HL-60 (cell line): ENCODE measurements around the gene ADCY1.

ENCODE experiments used
- DNase-seq, 2 experiments: peaks; one replicate each; pipeline ENCODE4 v3.0.0-alpha.2; 2010 to 2020; ENCODE audit warnings: low read depth in 1 of 2, low spot score in 1 of 2
- H3K27ac ChIP-seq: fragments of 250-450 bp; sonication (Bioruptor Pico); replicated peaks from 2 replicates; pipeline ENCODE4 v1.5.1; 2020; ENCODE audit warnings: mild to moderate bottlenecking, moderate library complexity
- H3K27me3 ChIP-seq: fragments of 250-450 bp; sonication (Bioruptor Pico); 2 replicates; pipeline ENCODE4 v1.5.1; 2021; ENCODE audit warnings: mild to moderate bottlenecking, moderate library complexity; ENCODE audit not compliant: insufficient read depth, poor library complexity, severe bottlenecking
- H3K4me3 ChIP-seq: replicated peaks from 2 replicates; pipeline ENCODE4 v1.5.1; 2011; ENCODE audit warnings: mild to moderate bottlenecking, control low read depth, low read length; ENCODE audit not compliant: insufficient read depth
- CTCF ChIP-seq: IDR thresholded peaks from one replicate; pipeline ENCODE4 v1.5.1; 2011; ENCODE audit warnings: low read length, control low read depth, inconsistent platforms; ENCODE audit not compliant: insufficient read depth
- GABPA ChIP-seq: IDR thresholded peaks from 2 replicates; pipeline ENCODE4 v1.6.1; 2012; ENCODE audit warnings: low read depth
- POLR2AphosphoS5 ChIP-seq: IDR thresholded peaks from 2 replicates; pipeline ENCODE4 v1.6.1; 2012; ENCODE audit warnings: low read depth
- SPI1 ChIP-seq: IDR thresholded peaks from 2 replicates; pipeline ENCODE4 v1.6.1; 2012; ENCODE audit warnings: low read depth, mild to moderate bottlenecking, borderline replicate concordance
- TF ChIP-seq, protein P1 (sequence below): IDR thresholded peaks from 2 replicates; pipeline ENCODE4 v1.6.1; 2012; ENCODE audit warnings: low read depth; ENCODE audit not compliant: insufficient replicate concordance

The ADCY1 gene

DNA sequence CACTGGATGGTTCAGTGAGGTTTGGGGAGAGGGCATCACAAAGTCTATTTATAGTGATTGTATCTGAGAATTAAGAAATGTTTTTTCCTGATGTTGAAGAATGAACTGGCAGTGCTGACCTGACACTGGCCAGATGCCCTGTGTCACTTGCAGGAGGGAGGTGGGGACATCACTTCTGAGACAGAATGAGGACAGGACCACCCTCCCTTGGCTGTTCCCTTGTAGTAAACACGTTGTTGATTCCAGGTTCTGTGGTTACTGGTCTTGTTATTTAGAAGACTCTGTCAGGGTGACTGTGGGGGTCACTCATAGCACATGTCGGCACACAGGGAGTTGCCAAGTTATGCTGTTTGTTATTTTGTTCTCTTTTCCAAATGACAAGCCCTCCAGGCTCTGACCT lies 126.4 kb downstream of the ADCY1 start:
- TF ChIP-seq POLR2AphosphoS5: no peak
- DNase-seq: no peak
- no peaks in the 10 kb centered on the region for H3K27me3 ChIP-seq
- no peak overlapping the region for H3K4me3 ChIP-seq
- H3K27ac ChIP-seq: no peak overlapping the region

DNA sequence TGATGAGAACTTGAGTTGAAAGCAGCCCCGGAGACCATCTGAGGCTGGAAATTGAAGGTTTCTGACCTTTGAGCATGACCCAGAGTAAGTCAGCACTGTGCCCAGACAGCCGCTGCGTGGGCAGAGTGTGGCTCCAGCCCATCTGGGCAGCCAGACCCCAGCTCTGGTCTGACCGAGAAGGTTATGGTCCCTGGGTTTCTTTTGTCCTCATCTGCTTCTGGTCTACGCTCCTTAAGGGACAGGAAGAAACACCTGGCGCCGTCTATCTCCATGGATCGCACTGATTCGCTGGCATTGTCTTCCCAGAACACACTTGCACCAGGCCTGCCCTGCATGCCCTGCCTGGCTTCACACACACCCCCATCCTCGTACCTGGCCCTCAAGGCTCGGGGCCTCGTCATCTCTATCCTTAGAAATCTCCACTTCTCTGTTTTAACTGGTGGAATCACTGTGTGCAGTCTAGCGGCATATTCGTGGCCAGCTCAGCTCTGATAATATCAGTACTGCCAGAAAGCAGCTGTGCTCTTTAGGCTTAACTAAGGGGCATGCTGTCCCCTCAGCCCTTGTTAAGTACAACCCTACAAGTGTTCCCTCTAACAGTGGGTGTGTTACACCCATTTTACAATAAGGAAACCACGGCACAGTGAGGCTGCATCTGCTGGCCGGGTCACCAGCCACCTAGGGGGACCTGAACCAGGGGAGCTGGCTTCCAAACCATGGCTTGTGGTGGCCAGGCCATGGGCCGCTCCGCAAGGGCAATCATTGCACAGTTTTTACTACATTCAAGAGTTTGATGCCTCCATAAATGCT lies 127.7 kb downstream of the ADCY1 start:
- Histone ChIP-seq H3K4me3 (no peak overlapping the region), H3K27me3 (no peaks in the 10 kb centered on the region), H3K27ac (no peak overlapping the region)
- no peak for DNase-seq
- TF ChIP-seq CTCF (no peak), GABPA (no peak), SPI1 (no peak)
- TF ChIP-seq, protein P1, sequence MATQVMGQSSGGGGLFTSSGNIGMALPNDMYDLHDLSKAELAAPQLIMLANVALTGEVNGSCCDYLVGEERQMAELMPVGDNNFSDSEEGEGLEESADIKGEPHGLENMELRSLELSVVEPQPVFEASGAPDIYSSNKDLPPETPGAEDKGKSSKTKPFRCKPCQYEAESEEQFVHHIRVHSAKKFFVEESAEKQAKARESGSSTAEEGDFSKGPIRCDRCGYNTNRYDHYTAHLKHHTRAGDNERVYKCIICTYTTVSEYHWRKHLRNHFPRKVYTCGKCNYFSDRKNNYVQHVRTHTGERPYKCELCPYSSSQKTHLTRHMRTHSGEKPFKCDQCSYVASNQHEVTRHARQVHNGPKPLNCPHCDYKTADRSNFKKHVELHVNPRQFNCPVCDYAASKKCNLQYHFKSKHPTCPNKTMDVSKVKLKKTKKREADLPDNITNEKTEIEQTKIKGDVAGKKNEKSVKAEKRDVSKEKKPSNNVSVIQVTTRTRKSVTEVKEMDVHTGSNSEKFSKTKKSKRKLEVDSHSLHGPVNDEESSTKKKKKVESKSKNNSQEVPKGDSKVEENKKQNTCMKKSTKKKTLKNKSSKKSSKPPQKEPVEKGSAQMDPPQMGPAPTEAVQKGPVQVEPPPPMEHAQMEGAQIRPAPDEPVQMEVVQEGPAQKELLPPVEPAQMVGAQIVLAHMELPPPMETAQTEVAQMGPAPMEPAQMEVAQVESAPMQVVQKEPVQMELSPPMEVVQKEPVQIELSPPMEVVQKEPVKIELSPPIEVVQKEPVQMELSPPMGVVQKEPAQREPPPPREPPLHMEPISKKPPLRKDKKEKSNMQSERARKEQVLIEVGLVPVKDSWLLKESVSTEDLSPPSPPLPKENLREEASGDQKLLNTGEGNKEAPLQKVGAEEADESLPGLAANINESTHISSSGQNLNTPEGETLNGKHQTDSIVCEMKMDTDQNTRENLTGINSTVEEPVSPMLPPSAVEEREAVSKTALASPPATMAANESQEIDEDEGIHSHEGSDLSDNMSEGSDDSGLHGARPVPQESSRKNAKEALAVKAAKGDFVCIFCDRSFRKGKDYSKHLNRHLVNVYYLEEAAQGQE: no peak

GRCh38 chr7:45702751-45703150 lies 128.6 kb downstream of the ADCY1 start:
- TF ChIP-seq CTCF: no peak
- no peak for TF ChIP-seq SPI1
- TF ChIP-seq POLR2AphosphoS5: no peak
- TF ChIP-seq GABPA: no peak
- TF ChIP-seq, protein P1: no peak

GRCh38 chr7:45703373-45703821 lies 129.2 kb downstream of the ADCY1 start:
- Histone ChIP-seq H3K27me3 (no peaks in the 10 kb centered on the region), H3K4me3 (no peak overlapping the region), H3K27ac (no peak overlapping the region)
- DNase-seq: no peak
- no peak for TF ChIP-seq POLR2AphosphoS5
- TF ChIP-seq GABPA: no peak
- no peak for TF ChIP-seq CTCF
- TF ChIP-seq SPI1: no peak
- TF ChIP-seq, protein P1: no peak

More at GRCh38 chr7:45702751-45703150, 128.6 kb downstream of the ADCY1 start:
- Histone ChIP-seq H3K27me3 (no peaks in the 10 kb centered on the region), H3K4me3 (no peak overlapping the region), H3K27ac (no peak overlapping the region)
- no peak for DNase-seq
